ENCODE results near the gene PDE6A.
"Not testable (repeated sequence)": the region's sequence is repeated elsewhere in the genome, so short reads cannot be mapped to it uniquely, and the experiment has no call there.

The PDE6A gene

GRCh38 chr5:149860801-149861322, 83.7 kb downstream of the PDE6A start:
- no peak for DNase-seq (ENCODE audit: low read depth)

GRCh38 chr5:149859746-149860145, 84.8 kb downstream of the PDE6A start:
- DNase-seq (ENCODE audit: low read depth), result no peak

- DNase-seq (ENCODE audit: low read depth), result not testable (repeated sequence)
These were observed 86.1 kb downstream of the PDE6A start for GRCh38 chr5:149858481-149858880.

GRCh38 chr5:149857499-149857898, 87.1 kb downstream of the PDE6A start:
- peak; percentile 84 for DNase-seq (ENCODE audit: low read depth)

- peak; percentile 66 for DNase-seq (ENCODE audit: low read depth)
These were observed 89.2 kb downstream of the PDE6A start for GRCh38 chr5:149855366-149855765.

GRCh38 chr5:149854866-149855265, 89.7 kb downstream of the PDE6A start:
- no peak for DNase-seq (ENCODE audit: low read depth)

- no peak for DNase-seq (ENCODE audit: low read depth)
These were observed 90.9 kb downstream of the PDE6A start for GRCh38 chr5:149853701-149854100.

GRCh38 chr5:149853331-149853648, 91.3 kb downstream of the PDE6A start:
- DNase-seq (ENCODE audit: low read depth), result no peak

GRCh38 chr5:149852641-149853330, 91.8 kb downstream of the PDE6A start:
- peak; percentile 64 for DNase-seq (ENCODE audit: low read depth)

GRCh38 chr5:149851211-149851610, 93.4 kb downstream of the PDE6A start:
- no peak for DNase-seq (ENCODE audit: low read depth)

GRCh38 chr5:149849966-149850910, 94.4 kb downstream of the PDE6A start:
- no peak for DNase-seq (ENCODE audit: low read depth)

- no peak for DNase-seq (ENCODE audit: low read depth)
These were observed 95.2 kb downstream of the PDE6A start for GRCh38 chr5:149849280-149849965.

- no peak for DNase-seq (ENCODE audit: low read depth)
These were observed 97.0 kb downstream of the PDE6A start for GRCh38 chr5:149847611-149848010.

GRCh38 chr5:149846021-149846420, 98.6 kb downstream of the PDE6A start:
- no peak for DNase-seq (ENCODE audit: low read depth)

- DNase-seq (ENCODE audit: low read depth), result no peak
These were observed 99.0 kb downstream of the PDE6A start for GRCh38 chr5:149845601-149846000.

- no peak for DNase-seq (ENCODE audit: low read depth)
These were observed 102.5 kb downstream of the PDE6A start for GRCh38 chr5:149841851-149842793.

- no peak for DNase-seq (ENCODE audit: low read depth)
These were observed 104.3 kb downstream of the PDE6A start for GRCh38 chr5:149840226-149840825.

GRCh38 chr5:149839761-149840160, 104.8 kb downstream of the PDE6A start:
- no peak for DNase-seq (ENCODE audit: low read depth)

- no peak for DNase-seq (ENCODE audit: low read depth)
These were observed 105.5 kb downstream of the PDE6A start for GRCh38 chr5:149838881-149839739.

- DNase-seq (ENCODE audit: low read depth), result peak; percentile 57
These were observed 106.8 kb downstream of the PDE6A start for GRCh38 chr5:149837680-149838269.
